Bone marrow (tissue), 2 donors: Measurements from ENCODE around the gene PDGFC.
A peak's percentile ranks its signal among the peaks of the same experiment; 100 is the strongest.

Source experiments
- DNase-seq, 2 donors: peaks; one replicate each; lab custom pipeline; 2025; lab: John Stamatoyannopoulos, UW

PDGFC gene

DNA sequence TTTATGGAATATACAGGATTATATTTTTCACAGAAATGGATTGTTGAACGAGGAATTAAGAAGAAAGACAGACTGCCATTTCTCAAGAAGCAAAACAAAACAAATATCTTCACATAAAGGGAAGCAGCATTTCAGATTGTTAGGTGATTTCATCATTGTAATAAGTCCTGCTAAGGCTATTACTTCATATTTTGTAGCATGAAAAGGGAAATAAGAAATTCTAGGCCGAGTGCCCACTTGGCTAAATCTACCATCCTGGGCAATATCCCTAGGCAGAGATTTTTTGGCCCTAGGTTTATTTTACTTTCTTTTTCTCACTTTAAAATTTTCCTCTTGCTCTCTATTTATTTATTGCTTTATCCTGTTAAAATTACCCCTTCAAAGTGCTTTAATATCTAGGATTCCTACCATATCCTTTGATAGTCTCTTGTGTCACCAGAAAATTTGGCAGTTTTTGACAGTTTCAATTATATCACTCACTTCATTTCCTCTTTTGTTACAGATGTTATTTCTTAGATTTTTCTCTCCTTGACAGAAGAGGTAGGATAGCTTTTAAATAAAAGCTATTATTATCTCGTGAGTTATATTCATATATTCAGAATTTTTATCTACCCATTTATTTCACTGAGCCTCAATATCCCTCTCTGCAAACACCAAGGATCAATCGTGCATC, 142.3 kb downstream of the PDGFC start:
- peak in 1 of 2 donors; percentile 22 for DNase-seq

DNA sequence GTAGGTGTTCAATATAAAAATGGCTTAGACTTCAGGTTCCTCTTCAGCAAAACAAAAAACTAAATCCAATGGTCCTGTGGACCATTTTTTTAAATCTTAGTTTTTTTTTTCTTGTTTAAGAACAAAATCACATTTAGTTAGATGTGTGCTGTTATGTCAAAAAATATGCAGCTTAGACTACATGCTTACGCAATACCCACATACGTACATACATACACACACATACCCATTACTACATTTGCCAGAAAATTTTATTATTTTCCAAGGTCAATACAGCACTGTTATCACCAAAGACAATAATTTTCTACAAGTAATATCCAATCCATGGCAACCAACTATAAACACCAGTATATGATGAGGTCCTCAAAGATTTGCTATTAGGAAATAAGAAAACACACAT, 144.1 kb downstream of the PDGFC start:
- no peak for DNase-seq

DNA sequence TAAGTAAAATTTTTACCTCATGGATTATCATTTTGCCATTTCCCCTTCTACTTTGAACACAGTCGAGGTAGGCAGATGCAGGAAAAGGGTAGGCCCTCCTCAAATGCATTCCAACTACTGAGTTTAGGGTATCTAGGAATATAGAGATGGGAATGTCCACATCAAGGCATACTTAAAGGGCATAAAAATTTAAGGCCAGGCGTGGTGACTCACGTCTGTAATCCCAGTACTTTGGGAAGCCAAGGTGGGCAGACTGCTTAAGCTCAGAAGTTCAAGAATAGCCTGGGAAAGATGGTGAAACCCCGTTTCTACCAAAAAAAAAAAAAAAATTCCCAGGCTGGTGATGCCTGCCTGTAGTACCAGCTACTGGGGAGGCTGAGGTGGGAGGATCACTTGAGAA, 146.5 kb downstream of the PDGFC start:
- DNase-seq, result no peak

DNA sequence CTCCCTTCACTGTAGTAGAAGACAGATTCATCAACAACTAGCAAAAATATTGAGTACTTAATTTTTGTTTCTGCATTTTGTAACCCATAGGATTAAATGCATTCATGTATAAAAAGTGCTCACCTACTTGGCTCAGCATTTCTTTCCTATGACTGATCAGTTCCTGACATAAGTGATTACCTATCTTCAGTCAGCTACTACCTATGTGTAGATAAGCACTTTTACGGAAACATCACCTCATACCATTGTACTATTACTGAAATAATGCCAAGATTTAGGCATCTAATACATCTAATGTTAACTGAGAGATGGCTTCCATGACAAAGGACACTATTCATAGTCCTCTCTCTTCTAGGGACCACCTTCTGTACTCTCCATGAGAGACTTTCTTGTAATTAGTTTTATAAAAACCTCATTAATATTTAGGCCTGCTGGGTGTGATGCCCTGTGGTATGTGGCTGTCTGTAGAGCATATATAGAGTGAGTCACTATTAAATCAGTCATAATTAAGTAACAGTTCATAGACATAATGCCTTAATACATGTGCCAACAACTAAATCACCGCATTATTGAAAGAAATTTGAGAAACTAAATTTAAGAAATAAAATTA, 147.0 kb downstream of the PDGFC start:
- DNase-seq, result no peak

DNA sequence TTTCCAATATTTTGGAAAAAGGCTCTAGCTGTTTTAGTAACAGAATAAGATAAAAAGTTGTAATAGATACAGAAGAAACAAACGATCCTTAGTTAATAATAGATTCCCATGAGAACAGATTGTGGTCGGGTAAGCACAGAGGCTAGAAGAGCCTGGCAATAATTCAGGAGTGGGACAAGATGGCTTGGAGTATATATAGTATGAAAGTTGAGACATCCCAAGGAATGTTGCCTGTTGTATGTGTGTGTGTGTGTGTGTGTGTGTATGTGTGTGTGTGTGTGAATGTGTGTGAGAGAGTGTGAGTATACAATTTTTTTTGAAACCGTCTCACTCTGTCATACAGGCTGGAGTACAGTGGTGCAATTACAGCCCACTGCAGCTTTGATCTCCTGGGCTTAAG, 150.7 kb downstream of the PDGFC start:
- no peak for DNase-seq

DNA sequence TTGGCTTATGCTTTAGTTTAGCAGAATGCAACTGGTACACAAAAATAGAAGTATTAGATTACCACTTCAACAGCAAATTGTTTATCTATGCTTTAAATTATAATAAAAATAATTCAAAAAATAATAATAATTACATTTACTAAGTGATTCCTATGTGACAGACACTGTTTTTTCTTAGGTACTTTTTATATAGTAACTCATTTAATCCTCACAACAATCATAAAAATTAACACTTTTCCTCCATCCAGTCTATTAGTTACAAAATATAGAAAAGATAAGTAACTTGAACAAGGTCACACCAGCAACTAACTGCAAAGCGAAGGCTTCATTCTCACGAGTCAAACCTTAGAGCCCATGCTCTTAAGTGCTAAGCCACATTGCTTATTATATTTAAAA, 155.2 kb downstream of the PDGFC start:
- no peak for DNase-seq

DNA sequence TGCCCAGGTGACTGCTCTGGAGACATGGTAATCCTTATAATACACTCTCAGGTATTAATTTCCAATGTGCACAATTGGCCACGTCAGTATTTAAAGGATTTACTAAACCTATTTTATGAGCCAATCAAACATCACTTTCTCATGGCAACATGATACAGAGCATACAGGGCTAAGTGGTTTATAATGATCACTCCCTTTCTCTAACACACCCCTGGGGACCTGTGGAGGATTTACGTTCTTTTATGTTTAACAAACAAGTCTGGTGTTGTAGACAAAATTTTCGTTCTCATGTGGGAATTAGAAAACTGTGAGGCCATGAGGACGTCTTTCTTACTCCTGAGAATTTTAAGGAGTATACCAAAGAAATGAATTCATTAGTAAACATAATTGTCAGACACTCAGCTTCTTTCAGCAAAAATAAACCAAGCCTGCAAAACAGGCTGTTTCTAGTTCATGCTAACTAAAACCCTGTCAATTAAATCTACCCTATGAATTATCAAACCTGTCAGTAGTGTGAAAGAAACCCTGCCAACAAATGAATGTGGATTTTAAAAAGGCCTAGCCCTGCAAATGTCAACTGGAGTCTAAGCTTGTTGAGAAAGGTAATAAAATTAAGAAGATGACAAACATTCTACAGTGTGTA, 155.8 kb downstream of the PDGFC start:
- DNase-seq, result no peak

DNA sequence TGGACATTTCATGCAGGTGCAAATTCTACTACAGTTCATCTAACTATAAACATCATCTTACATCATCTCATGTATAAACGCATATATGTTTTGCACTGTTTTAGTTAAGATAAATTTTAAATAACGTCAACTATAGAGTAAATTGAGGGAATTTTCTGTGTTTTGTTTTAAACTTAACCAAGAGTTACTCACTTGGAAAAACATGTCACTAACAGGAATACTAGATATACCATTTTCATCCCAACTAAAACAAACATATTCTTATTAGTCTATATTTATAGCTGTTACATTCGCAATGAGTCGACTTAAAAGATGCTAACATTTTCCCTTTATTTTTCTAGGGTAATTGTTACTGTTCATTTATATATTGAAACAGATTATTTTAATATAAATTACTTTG, 159.6 kb downstream of the PDGFC start:
- no peak for DNase-seq

DNA sequence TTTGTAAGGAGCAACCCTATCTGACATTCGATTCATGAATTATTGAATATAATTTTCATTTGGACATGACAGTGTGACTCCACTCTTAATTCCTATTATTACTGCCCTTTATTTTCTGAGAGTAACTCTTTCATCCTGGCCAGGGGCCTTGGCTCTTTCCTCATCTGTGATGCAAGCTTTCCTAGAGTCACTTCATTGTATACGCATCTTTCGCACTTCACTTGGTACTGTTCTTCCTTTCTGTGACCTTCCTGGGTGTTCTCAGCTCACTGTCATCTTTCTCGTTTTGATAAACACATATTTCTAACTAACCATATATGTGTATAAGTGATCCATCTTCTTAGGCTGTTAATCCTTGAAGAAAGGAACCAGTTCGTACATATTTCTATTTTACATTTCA, 160.3 kb downstream of the PDGFC start:
- no peak for DNase-seq

DNA sequence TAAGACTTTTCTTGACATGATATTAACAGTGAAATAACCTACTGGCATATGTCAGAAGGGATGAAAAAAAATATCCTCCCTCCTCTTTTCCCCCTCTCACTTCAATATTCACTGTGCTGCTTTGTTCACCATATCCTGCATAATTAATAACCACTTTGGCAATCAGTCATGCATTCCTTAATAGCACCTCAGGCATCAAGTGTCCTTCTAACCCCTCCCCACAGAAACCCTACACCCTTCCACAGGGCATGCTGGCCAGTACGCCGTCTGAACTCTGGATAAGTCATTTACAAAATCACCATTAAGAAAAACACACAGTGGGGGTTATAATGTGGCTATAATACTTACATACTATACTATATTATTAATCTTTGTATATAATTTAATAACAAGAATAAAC, 165.9 kb downstream of the PDGFC start:
- no peak for DNase-seq

DNA sequence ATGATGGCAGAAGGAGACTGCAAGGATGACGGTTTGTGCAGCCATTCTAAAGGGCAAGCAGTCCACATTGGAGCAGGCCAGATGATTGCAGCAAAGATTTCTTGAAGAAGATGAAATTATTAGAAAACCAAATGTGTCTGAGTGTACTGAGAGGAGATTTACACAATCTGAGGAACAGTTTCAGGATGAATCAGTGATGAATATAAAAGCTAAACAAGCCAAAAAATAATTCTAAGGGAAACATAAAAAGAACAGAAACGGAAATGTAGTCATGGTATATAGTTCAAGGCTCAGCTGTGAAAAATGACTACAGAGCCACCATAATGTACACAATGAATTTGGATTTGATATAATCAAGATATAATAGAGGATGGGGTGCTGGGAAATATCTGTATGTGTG, 168.5 kb downstream of the PDGFC start:
- DNase-seq, result no peak

DNA sequence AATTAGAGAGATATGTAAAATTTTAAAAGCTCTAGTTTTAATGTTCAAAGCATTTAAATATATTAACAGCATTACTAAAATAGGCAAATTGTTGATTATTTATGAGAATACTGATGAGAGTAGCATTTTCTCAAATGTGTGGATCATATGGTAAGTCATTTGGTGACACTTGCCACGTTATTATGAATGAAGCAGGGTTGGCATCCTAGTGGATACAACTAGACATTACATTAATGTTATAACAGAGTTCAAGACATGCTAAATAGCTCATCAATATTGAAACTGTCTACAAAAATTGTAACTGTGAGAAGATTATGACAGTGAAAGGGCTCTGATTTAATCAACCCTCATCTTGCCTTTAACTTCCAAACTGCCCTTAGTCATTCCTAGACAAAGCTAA, 171.1 kb downstream of the PDGFC start:
- no peak for DNase-seq

DNA sequence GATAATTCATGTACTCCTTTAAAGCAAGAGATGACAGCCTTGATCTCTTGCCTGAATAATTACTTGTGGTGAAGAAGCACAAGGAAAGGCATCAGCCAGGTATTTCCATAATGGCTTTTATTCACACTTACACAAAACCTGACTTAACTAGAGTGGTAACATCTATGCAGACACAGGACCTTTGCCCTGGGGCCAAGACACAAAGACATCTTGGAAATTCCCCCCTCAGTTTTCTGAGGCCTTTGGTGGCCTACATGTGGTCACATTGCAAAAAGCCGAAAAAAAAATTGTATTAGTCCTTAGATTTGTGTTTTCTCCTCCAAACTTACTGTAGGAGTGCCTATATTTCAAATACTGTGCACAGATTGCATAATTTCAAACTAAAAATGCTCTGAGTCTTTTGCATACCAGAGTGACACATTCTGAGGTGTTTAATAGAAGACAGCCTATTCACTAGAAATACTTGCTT, 172.4 kb downstream of the PDGFC start:
- no peak for DNase-seq

DNA sequence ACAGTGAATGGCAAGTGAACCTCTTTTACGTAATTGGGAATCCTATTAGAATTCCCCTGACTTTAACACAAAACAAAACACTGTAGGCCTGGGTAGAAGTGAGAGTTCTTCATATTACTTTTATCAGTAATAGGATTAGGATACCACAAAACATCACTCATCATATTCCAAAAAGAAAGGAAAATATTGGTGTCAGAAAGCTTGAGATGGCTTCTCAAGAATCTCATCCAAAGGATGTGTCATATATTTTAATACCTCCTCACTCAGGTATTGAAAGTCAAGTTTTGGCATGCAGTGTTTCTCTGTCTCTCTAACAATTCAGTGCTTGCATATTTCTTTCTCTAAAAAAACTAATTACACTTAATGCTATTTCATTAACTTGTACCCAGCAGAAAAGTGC, 173.2 kb downstream of the PDGFC start:
- no peak for DNase-seq

DNA sequence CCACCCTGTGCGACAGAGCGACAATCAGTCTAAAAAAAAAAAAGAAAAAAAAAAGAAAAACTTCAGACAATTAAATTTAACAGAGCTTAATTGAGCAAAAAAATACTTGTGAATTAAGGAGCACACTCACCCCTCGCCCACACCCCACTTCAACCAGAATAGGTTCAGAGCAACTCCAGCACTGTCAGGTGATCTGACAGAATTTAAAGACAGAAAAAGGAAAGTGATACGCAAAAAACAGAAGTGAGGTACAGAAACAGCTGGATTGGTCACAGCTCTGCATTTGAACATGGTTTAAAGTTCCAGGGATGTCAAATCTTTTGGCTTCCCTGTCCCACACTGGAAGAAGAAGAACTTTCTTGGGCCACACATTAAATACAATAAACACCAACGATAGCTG, 174.4 kb downstream of the PDGFC start:
- no peak for DNase-seq

DNA sequence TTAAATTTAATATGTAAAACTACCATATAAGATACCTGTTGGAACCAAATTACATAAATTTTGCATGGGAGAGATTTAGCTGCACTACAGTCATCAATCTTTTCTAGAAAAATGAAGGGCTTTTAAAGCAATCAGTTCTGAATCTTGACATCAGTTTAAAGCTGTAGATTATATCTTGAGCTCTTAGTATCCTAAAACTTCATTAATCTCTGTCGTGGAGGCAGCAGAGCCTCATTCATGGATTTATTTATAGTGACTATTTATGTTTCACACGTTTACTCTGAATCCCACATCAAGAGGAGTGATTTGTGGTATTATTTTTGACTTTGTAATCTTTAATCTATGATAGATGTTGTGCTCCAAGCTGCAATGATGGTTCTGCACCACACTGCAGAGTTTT, 175.9 kb downstream of the PDGFC start:
- no peak for DNase-seq

DNA sequence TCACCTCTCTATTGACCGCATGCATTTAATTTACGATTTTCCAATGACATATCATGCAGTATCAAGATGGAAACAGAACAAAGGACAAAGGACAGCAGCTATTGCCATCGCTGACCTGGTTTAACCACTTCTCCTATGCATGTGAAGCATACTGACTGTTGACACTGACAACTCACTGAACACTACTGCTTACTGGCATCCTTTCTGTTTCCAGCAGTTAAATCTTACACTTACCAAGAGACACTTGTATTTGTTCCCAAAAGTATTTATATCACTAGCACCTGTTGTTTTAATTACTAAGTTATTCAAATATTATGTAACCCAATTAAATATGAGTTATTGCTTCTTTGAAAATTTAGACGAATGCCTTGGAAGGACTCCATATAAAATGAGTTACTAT, 176.7 kb downstream of the PDGFC start:
- DNase-seq, result no peak

DNA sequence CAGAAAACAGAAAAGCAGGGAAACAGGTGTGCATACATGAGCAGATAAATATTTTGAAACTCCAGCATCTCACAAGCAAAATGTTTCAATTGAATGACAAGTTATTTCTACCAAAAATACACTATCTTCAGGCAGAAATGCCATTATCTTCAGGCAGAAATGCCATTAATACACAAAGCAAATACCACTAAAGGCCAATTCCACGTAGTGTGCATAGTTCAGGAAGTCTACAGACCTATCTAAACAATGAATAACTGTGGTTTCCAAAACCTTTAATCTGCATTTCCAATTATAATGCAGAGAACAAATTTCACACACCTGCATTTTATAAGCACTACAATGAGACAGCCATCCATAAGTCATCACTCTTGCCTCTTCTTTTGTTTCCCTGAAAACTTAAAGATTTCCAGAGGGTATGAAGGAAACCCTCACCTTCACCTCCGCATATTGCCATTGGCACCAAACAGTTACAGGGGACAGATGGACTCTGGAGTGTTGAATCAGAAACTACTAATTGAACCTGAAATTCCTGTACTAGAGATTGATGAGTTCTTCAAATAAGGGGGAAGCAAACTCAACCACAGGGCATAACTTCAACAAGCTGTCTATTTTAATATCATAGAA, 179.0 kb downstream of the PDGFC start:
- no peak for DNase-seq

DNA sequence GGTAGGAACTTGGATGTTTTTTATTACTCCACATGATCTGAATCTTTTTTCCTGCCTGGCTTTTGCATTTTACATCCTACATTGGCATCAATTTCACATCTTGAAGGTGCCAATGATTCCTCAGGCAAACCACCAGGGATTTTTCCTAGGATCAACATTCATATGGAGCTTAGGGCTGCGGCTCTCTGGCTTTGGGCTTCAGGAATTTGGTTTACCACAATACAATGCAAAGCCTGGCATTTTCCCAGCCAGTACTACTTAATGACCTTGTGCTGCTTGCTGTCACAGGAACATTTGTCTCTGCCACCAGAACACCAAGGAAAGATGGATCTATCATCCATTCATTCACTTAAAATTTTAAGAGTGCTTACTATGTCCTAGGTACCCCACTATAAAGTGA, 180.7 kb downstream of the PDGFC start:
- DNase-seq, result no peak

DNA sequence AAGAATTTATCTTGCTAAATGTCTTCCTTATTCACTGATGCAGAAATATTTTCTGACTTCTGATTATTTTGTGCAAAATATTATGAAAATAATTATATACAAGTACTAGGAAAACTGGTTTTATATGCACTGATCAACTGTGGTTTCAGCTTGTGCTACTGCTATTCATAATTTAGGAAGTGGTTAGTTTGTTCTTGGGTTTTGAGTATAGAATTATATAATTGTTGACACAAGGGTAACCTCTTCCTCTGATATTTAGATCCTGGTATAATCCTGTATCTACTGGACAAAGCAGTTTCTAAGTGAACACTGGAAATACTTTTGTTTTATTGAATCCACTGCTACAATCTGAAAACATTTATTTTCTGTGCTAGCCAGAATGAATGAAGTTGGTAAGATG, 182.8 kb downstream of the PDGFC start:
- DNase-seq, result peak in 1 of 2 donors; percentile 56

DNA sequence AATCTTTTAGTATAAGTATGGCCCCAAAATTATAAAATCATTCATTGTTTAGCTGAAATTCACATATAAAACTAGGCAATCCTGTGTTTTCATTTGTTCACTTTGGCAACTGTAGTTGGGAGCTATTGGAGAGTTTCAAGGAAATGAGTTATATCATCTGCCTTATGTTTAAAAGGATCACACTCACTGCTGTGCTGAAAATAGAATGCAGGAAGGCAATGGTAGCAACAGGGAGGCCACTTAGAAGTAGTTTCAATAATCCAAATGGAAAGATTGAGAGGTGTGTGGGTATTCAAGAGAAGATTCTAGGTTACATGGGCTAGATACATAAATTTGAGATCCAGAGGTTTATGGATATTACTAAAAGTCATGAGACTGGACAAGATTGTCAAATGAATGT, 184.9 kb downstream of the PDGFC start:
- no peak for DNase-seq

DNA sequence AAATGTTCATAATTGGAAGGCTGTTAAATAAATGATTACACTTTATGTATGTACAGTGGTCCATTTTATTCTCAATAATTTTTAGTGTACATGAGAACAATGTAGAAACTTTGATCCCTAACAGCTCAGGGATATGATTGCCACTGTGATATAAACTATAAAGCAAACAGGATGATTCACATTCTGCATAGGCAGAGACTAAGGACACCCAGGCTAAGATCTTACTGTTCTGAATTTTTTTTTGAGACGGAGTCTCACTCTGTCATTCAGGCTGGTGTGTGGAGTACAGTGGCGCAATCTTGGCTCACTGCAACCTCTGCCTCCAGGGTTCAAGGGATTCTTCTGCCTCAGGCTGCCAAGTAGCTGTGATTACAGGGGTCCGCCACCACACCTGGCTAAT, 186.6 kb downstream of the PDGFC start:
- no peak for DNase-seq

DNA sequence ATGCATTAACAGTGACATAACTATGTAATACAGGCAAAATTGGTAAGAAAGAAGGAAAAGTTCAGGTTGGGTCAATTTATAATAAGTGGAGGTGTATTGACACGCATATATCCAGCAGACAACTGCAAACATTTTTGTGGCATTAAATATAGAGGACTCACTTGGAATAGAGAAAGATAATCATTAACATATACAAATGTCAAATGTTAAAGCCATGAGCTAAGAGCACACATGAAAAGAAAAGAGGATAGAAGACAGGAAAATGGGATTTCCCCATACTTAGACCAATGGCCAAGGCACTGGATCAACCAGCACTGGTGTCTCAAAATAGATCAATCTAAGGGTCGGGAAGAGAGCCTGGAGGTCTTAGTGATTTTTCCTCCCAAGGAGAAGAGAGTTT, 187.6 kb downstream of the PDGFC start:
- no peak for DNase-seq
